ENCODE results near the gene ZNF414. TPM values are rescaled to one million over a fixed set of nuclear protein-coding genes. Genes with fewer than 3 reads are reported as not detected.

Gene ZNF414
- total RNA-seq, 2 donors from 2014 or later = 8.2 to 13.5 TPM

- Histone ChIP-seq H3K4me3 (no peak overlapping the region), H3K27ac (no peak overlapping the region), H3K36me3 (peaks cover 33% of the 10 kb centered on the region), H3K27me3 (no peaks in the 10 kb centered on the region), H3K9me3 (no peaks in the 10 kb centered on the region), H3K4me1 (no peaks in the 10 kb centered on the region)
- no peak for DNase-seq (ENCODE audit: low spot score)
- no peak for TF ChIP-seq CTCF (IDR thresholded peaks at IDR 0.05)
Measured at GRCh38 chr19:8491574-8491973, 22.4 kb downstream of the ZNF414 start.

- Histone ChIP-seq H3K36me3 (peaks cover 40% of the 10 kb centered on the region), H3K27me3 (no peaks in the 10 kb centered on the region), H3K4me3 (no peak overlapping the region), H3K27ac (no peak overlapping the region), H3K4me1 (no peaks in the 10 kb centered on the region), H3K9me3 (no peaks in the 10 kb centered on the region)
- TF ChIP-seq CTCF (IDR thresholded peaks at IDR 0.05) = no peak
- no peak for DNase-seq (ENCODE audit: low spot score)
Measured at GRCh38 chr19:8490873-8491272, 23.1 kb downstream of the ZNF414 start.

- no peak overlapping the region for H3K4me3 ChIP-seq
Measured at GRCh38 chr19:8490395-8490760, 23.6 kb downstream of the ZNF414 start.

GRCh38 chr19:8489561-8490394 is 24.2 kb downstream of the ZNF414 start:
- no peak overlapping the region for H3K4me3 ChIP-seq
- H3K4me1 ChIP-seq = no peaks in the 10 kb centered on the region
- no peak for DNase-seq (ENCODE audit: low spot score)
- TF ChIP-seq CTCF (IDR thresholded peaks at IDR 0.05) = no peak
- no peak overlapping the region for H3K27ac ChIP-seq
- H3K36me3 ChIP-seq = peaks cover 51% of the 10 kb centered on the region
- no peaks in the 10 kb centered on the region for H3K9me3 ChIP-seq
- no peaks in the 10 kb centered on the region for H3K27me3 ChIP-seq

More at GRCh38 chr19:8490395-8490760, 23.6 kb downstream of the ZNF414 start:
- Histone ChIP-seq H3K27ac (no peak overlapping the region), H3K4me1 (no peaks in the 10 kb centered on the region), H3K36me3 (peaks cover 45% of the 10 kb centered on the region), H3K27me3 (no peaks in the 10 kb centered on the region), H3K9me3 (no peaks in the 10 kb centered on the region)
- no peak for DNase-seq (ENCODE audit: low spot score)
- TF ChIP-seq CTCF (IDR thresholded peaks at IDR 0.05) = no peak

GRCh38 chr19:8488365-8488764 is 25.6 kb downstream of the ZNF414 start:
- no peaks in the 10 kb centered on the region for H3K27me3 ChIP-seq
- no peak for TF ChIP-seq CTCF (IDR thresholded peaks at IDR 0.05)
- H3K36me3 ChIP-seq = peaks cover 65% of the 10 kb centered on the region
- no peak for DNase-seq (ENCODE audit: low spot score)
- no peak overlapping the region for H3K4me3 ChIP-seq
- H3K4me1 ChIP-seq = peaks cover 0 to 4% of the 10 kb centered on the region in 2 donors
- H3K9me3 ChIP-seq = no peaks in the 10 kb centered on the region
- H3K27ac ChIP-seq = no peak overlapping the region

All from right atrium auricular region (tissue), 2 donors.